SK-N-SH (cell line): ENCODE data around the gene CNGA1. TPM values are rescaled to one million over a fixed set of nuclear protein-coding genes. Genes with fewer than 3 reads are reported as not detected.

Source experiments
- CTCF ChIA-PET: fragments of 300-600, 350-600 bp; formaldehyde crosslinking; extraction: SDS; loops from one replicate; lab custom pipeline; 2021; lab: Yijun Ruan, JAX
- POLR2A ChIA-PET: fragments of 350-600 bp; sonication (Branson Sonifier 250); formaldehyde crosslinking; extraction: SDS; loops from one replicate; lab custom pipeline; 2020; ENCODE audit warnings: antibody characterized with exemption, inconsistent platforms; lab: Yijun Ruan, JAX
- DNase-seq: peaks from one replicate; pipeline ENCODE4 v3.0.0; 2012
- H2AFZ ChIP-seq: fragments of 200-600 bp; sonication (generic); 2 replicates; pipeline ENCODE4 v1.8.1; 2016; ENCODE audit warnings: antibody characterized with exemption, mild to moderate bottlenecking, low read depth
- H3F3A ChIP-seq: fragments of 200-600 bp; sonication (generic); replicated peaks from 2 replicates; pipeline ENCODE3; 2016; ENCODE audit warnings: antibody characterized with exemption, mild to moderate bottlenecking; ENCODE audit not compliant: insufficient read depth
- H3K27ac ChIP-seq, 2 experiments: fragments of 200-500 bp in 1 of 2; fragments of 200-600 bp in 1 of 2; sonication (Bioruptor generic) in 1 of 2; sonication (generic), shearing (Covaris generic) in 1 of 2; 2 replicates each; pipeline versions ENCODE4 v1.5.1 to v1.6.1; 2014 to 2016; ENCODE audit warnings: low read depth in 2 of 2, inconsistent platforms in 1 of 2, low read length in 1 of 2, mild to moderate bottlenecking in 1 of 2, mixed read lengths in 1 of 2
- H3K27me3 ChIP-seq: fragments of 200-600 bp; sonication (generic), shearing (Covaris generic); 2 replicates; pipeline ENCODE4 v1.6.1; 2016; ENCODE audit warnings: mixed run types; ENCODE audit not compliant: insufficient read depth
- H3K36me3 ChIP-seq, 2 experiments: fragments of 200-500 bp in 1 of 2; fragments of 200-600 bp in 1 of 2; sonication (Bioruptor generic) in 1 of 2; sonication (generic) in 1 of 2; replicated peaks in 1 of 2; 2 replicates each; pipeline versions ENCODE3 to v1.5.1; 2014 to 2016; ENCODE audit warnings: low read length in 1 of 2, mild to moderate bottlenecking in 1 of 2; ENCODE audit not compliant: insufficient read depth in 2 of 2, control insufficient read depth in 1 of 2
- H3K4me1 ChIP-seq, 2 experiments: fragments of 200-500 bp in 1 of 2; fragments of 200-600 bp in 1 of 2; sonication (Bioruptor generic) in 1 of 2; sonication (generic), shearing (Covaris generic) in 1 of 2; 2 replicates each; pipeline versions ENCODE4 v1.5.1 to v1.6.1; 2014 to 2016; ENCODE audit warnings: low read depth in 1 of 2, low read length in 1 of 2, mixed run types in 1 of 2; ENCODE audit not compliant: insufficient read depth in 2 of 2, control insufficient read depth in 1 of 2
- H3K4me2 ChIP-seq: fragments of 200-600 bp; sonication (generic), shearing (Covaris generic); 2 replicates; pipeline ENCODE4 v1.6.1; 2017; ENCODE audit warnings: mixed run types
- H3K4me3 ChIP-seq, 2 experiments: fragments of 200-500 bp in 1 of 2; fragments of 200-600 bp in 1 of 2; sonication (Bioruptor generic) in 1 of 2; sonication (generic), shearing (Covaris generic) in 1 of 2; 2 replicates each; pipeline versions ENCODE4 v1.5.1 to v1.8.1; 2014 to 2016; ENCODE audit warnings: low read depth in 2 of 2, inconsistent platforms in 1 of 2, low read length in 1 of 2, mild to moderate bottlenecking in 1 of 2, mixed read lengths in 1 of 2, moderate library complexity in 1 of 2
- H3K79me2 ChIP-seq: fragments of 200-600 bp; sonication (generic); 2 replicates; pipeline ENCODE4 v1.8.1; 2017; ENCODE audit warnings: mild to moderate bottlenecking; ENCODE audit not compliant: insufficient read depth
- H3K9ac ChIP-seq: fragments of 200-600 bp; sonication (generic); 2 replicates; pipeline ENCODE4 v1.6.1; 2017; ENCODE audit warnings: mixed run types
- H3K9me2 ChIP-seq: fragments of 200-600 bp; sonication (generic); 2 replicates; pipeline ENCODE4 v1.6.1; 2017; ENCODE audit warnings: mixed run types
- H3K9me3 ChIP-seq: fragments of 200-600 bp; sonication (generic); 2 replicates; pipeline ENCODE4 v1.6.1; 2017; ENCODE audit warnings: mixed run types, mild to moderate bottlenecking, moderate library complexity
- H4K20me1 ChIP-seq: fragments of 200-600 bp; sonication (generic); 2 replicates; pipeline ENCODE4 v1.6.1; 2017; ENCODE audit warnings: mild to moderate bottlenecking, mixed run types; ENCODE audit not compliant: insufficient read depth
- CHD2 ChIP-seq: fragments of 150-350 bp; IDR thresholded peaks from 2 replicates; pipeline ENCODE4 v1.6.1; 2018; ENCODE audit warnings: low read length; ENCODE audit not compliant: partially characterized antibody
- EP300 ChIP-seq, 2 experiments: IDR thresholded peaks; 2 replicates each; pipeline versions ENCODE4 v1.4.0 to v1.6.1; 2012; ENCODE audit warnings: borderline replicate concordance in 1 of 2, low read depth in 1 of 2, low read length in 1 of 2
- FOSL2 ChIP-seq: IDR thresholded peaks from 2 replicates; pipeline ENCODE4 v1.4.0; 2012; ENCODE audit warnings: low read depth, mild to moderate bottlenecking, moderate library complexity, borderline replicate concordance
- FOXJ3 ChIP-seq: sonication (generic); formaldehyde crosslinking; IDR thresholded peaks from 2 replicates; pipeline ENCODE4 v1.5.1; 2020; ENCODE audit warnings: mild to moderate bottlenecking, missing genetic modification reagents
- MEF2A ChIP-seq: IDR thresholded peaks from 2 replicates; pipeline ENCODE4 v1.4.0; 2012; ENCODE audit warnings: low read depth, borderline replicate concordance
- MXI1 ChIP-seq: IDR thresholded peaks from 2 replicates; pipeline ENCODE4 v1.6.1; 2012; ENCODE audit warnings: mild to moderate bottlenecking, low read depth, low read length, improper control_type of control experiment
- NFIC ChIP-seq: IDR thresholded peaks from 2 replicates; pipeline ENCODE4 v1.4.0; 2012; ENCODE audit warnings: borderline replicate concordance
- POLR2AphosphoS5 ChIP-seq: IDR thresholded peaks from 2 replicates; pipeline ENCODE4 v1.6.1; 2012; ENCODE audit warnings: low read depth, low read length
- SIN3A ChIP-seq: IDR thresholded peaks from 2 replicates; pipeline ENCODE4 v1.6.1; 2012; ENCODE audit warnings: low read depth, mild to moderate bottlenecking, low read length, moderate library complexity, borderline replicate concordance
- SMC3 ChIP-seq: IDR thresholded peaks from 2 replicates; pipeline ENCODE4 v1.6.1; 2012; ENCODE audit warnings: low read depth, low read length, improper control_type of control experiment
- WGBS: methylation state at CpG from one replicate; pipeline ENCODE4 v1.1.6; 2017; ENCODE audit warnings: low lambda C conversion rate; 5-methylcytosine and 5-hydroxymethylcytosine counted together
- polyA plus RNA-seq, 3 experiments: library from polyadenylated mRNA; depleted of rRNA; stranded (reverse); fragments of >200 nt; gene quantifications; 2 replicates each; pipeline ENCODE4 v1.2.3, GENCODE V29; 2012
- TF ChIP-seq, protein P1 (sequence below): IDR thresholded peaks from 2 replicates; pipeline ENCODE4 v1.4.0; 2012; ENCODE audit warnings: low read depth, borderline replicate concordance
- TF ChIP-seq, protein P2 (sequence below): IDR thresholded peaks from 2 replicates; pipeline ENCODE4 v1.6.1; 2012; ENCODE audit warnings: mild to moderate bottlenecking, low read depth, low read length, moderate library complexity

The CNGA1 gene
- polyA plus RNA-seq, 1 of the 3 experiments (the other 2 are of a cell fraction) = 0.23 TPM

DNA sequence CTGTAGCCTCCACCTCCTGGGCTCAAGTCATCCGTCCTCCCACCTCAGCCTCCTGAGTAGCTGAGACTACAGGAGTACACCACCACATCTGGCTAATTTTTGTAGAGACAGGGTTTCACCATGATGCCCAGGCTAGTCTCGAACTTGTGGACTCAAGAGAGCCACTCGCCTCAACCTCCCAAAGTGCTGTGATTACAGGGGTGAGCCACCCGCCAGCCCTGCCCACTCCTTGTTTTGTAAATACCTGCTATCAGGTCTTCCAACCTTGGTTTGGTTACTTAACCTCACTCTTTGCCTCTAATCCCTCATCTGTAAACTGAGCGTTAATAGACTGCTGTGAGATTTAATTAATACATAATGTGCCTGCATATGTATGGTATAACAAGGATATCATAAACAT, 803 bp downstream of the CNGA1 start:
- peaks cover 0 to 10% of the 10 kb centered on the region in 2 experiments; a peak in 1 of 4 replicates for H3K4me1 ChIP-seq
- ChIA-PET POLR2A (no interaction called here), CTCF (interaction anchor here (0.8 to 1.7 kb wide), 6 partner anchors 13 to 117 kb away, joined by 3 to 10 read pairs (median 3); no protein-coding TSS in a partner anchor)
- H3K9me3 ChIP-seq = no peaks in the 10 kb centered on the region
- no peaks in the 10 kb centered on the region for H4K20me1 ChIP-seq
- H3K4me3 ChIP-seq = peak overlapping the region; percentile 87 to 88; a peak in 3 of 4 replicates
- H3K36me3 ChIP-seq = no peaks in the 10 kb centered on the region
- H3K27ac ChIP-seq = no peak overlapping the region
- 84% methylated on average over 5 of the region's 5 CpGs for WGBS
- H3K79me2 ChIP-seq = no peaks in the 10 kb centered on the region
- peak overlapping the region; percentile 89 for H2AFZ ChIP-seq
- peak overlapping the region; percentile 85 for H3K4me2 ChIP-seq
- no peak for TF ChIP-seq SIN3A
- no peak for DNase-seq
- no peaks in the 10 kb centered on the region for H3K27me3 ChIP-seq
- H3K9ac ChIP-seq = no peak overlapping the region
- peaks cover 6% of the 10 kb centered on the region for H3F3A ChIP-seq
- H3K9me2 ChIP-seq = no peaks in the 10 kb centered on the region

DNA sequence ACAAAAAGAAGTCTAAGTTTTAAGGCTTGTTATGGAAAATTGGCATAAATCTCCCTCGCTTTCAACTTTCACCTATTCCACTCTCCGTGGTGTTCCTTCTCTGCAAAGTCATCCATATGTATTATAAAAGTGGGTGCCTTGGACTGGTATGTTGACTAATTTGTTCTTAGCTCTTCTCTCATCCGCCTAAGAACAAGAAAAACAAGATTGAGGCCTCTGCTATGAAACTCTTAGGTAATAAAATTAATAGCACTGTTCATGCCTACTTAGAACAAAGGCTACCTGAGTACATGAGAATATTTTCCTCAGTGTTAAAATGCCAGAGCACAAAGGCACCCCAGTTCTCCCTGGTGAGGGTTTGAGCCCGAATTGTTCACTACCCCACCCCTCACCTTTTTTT, 1.3 kb downstream of the CNGA1 start:
- H4K20me1 ChIP-seq = no peaks in the 10 kb centered on the region
- POLR2A ChIA-PET = no interaction called here
- peaks cover 6% of the 10 kb centered on the region for H3F3A ChIP-seq
- H3K4me1 ChIP-seq = peaks cover 0 to 10% of the 10 kb centered on the region in 2 experiments; a peak in 1 of 4 replicates
- H3K4me2 ChIP-seq = no peak overlapping the region
- H3K27ac ChIP-seq = no peak overlapping the region
- H3K9ac ChIP-seq = no peak overlapping the region
- H3K27me3 ChIP-seq = no peaks in the 10 kb centered on the region
- CTCF ChIA-PET = interaction anchor here (1.4 kb wide), 1 partner anchor 83 kb away, joined by 3 read pairs; no protein-coding TSS in a partner anchor
- no peaks in the 10 kb centered on the region for H3K9me3 ChIP-seq
- H3K9me2 ChIP-seq = no peaks in the 10 kb centered on the region
- no peak for TF ChIP-seq MXI1
- TF ChIP-seq FOXJ3 (CRISPR knock-in tag) = no peak
- TF ChIP-seq CHD2 = no peak
- TF ChIP-seq EP300 (IDR thresholded peaks at IDR 0.05; ENCODE audit: borderline replicate concordance in 1 of 2, low read depth in 1 of 2, low read length in 1 of 2) = no peak
- TF ChIP-seq, protein P1, sequence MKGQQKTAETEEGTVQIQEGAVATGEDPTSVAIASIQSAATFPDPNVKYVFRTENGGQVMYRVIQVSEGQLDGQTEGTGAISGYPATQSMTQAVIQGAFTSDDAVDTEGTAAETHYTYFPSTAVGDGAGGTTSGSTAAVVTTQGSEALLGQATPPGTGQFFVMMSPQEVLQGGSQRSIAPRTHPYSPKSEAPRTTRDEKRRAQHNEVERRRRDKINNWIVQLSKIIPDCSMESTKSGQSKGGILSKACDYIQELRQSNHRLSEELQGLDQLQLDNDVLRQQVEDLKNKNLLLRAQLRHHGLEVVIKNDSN = no peak
- TF ChIP-seq, protein P2, sequence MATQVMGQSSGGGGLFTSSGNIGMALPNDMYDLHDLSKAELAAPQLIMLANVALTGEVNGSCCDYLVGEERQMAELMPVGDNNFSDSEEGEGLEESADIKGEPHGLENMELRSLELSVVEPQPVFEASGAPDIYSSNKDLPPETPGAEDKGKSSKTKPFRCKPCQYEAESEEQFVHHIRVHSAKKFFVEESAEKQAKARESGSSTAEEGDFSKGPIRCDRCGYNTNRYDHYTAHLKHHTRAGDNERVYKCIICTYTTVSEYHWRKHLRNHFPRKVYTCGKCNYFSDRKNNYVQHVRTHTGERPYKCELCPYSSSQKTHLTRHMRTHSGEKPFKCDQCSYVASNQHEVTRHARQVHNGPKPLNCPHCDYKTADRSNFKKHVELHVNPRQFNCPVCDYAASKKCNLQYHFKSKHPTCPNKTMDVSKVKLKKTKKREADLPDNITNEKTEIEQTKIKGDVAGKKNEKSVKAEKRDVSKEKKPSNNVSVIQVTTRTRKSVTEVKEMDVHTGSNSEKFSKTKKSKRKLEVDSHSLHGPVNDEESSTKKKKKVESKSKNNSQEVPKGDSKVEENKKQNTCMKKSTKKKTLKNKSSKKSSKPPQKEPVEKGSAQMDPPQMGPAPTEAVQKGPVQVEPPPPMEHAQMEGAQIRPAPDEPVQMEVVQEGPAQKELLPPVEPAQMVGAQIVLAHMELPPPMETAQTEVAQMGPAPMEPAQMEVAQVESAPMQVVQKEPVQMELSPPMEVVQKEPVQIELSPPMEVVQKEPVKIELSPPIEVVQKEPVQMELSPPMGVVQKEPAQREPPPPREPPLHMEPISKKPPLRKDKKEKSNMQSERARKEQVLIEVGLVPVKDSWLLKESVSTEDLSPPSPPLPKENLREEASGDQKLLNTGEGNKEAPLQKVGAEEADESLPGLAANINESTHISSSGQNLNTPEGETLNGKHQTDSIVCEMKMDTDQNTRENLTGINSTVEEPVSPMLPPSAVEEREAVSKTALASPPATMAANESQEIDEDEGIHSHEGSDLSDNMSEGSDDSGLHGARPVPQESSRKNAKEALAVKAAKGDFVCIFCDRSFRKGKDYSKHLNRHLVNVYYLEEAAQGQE = no peak
- no peak for TF ChIP-seq SMC3
- TF ChIP-seq FOSL2 = no peak
- no peak for TF ChIP-seq POLR2AphosphoS5
- no peak for TF ChIP-seq NFIC
- TF ChIP-seq MEF2A = no peak
- DNase-seq = no peak
- no peaks in the 10 kb centered on the region for H3K79me2 ChIP-seq
- H3K36me3 ChIP-seq = no peaks in the 10 kb centered on the region
- H3K4me3 ChIP-seq = no peak overlapping the region
- 78% methylated on average over 4 of the region's 4 CpGs for WGBS
- no peak overlapping the region for H2AFZ ChIP-seq
